Neural cell (in vitro differentiated cells): ENCODE data around the gene MYLK. TPM values are rescaled to one million over a fixed set of nuclear protein-coding genes. Genes with fewer than 3 reads are reported as not detected.

Source experiments
- H2AFZ ChIP-seq: fragments of 200-600, 300-800 bp; sonication (generic), shearing (Covaris generic); 2 replicates; pipeline ENCODE4 v1.6.0; 2014; ENCODE audit warnings: low read depth, mild to moderate bottlenecking, antibody characterized with exemption, low read length, moderate library complexity
- H3F3A ChIP-seq: fragments of 200-600 bp; shearing (Covaris generic); 2 replicates; pipeline ENCODE4 v1.6.1; 2016; ENCODE audit warnings: mild to moderate bottlenecking, moderate library complexity, mixed read lengths, antibody characterized with exemption, low read length; ENCODE audit not compliant: insufficient read depth, poor library complexity, severe bottlenecking
- H3K27ac ChIP-seq: fragments of 200-600, 300-800 bp; sonication (generic), shearing (Covaris generic); 2 replicates; pipeline ENCODE4 v1.5.1; 2014; ENCODE audit warnings: mild to moderate bottlenecking, low read length, moderate library complexity
- H3K27me3 ChIP-seq: fragments of 300-800, 200-600 bp; sonication (generic), shearing (Covaris generic); 2 replicates; pipeline ENCODE4 v1.6.0; 2014; ENCODE audit warnings: mild to moderate bottlenecking, low read depth, low read length, moderate library complexity; ENCODE audit not compliant: insufficient read depth
- H3K36me3 ChIP-seq: fragments of 300-800, 200-600 bp; sonication (generic), shearing (Covaris generic); 2 replicates; pipeline ENCODE4 v1.5.1; 2014; ENCODE audit warnings: mild to moderate bottlenecking, antibody characterized with exemption, low read length, moderate library complexity; ENCODE audit not compliant: insufficient read depth
- H3K4me2 ChIP-seq: fragments of 300-800, 200-600 bp; sonication (generic), shearing (Covaris generic); 2 replicates; pipeline ENCODE4 v1.6.0; 2014; ENCODE audit warnings: mild to moderate bottlenecking, low read length
- H3K4me3 ChIP-seq: fragments of 300-800, 200-600 bp; sonication (generic), shearing (Covaris generic); 2 replicates; pipeline ENCODE4 v1.5.1; 2014; ENCODE audit warnings: mild to moderate bottlenecking, low read length, moderate library complexity
- H3K79me2 ChIP-seq: fragments of 200-600 bp; shearing (Covaris generic); replicated peaks from 2 replicates; pipeline ENCODE4 v1.6.0; 2014; ENCODE audit warnings: mild to moderate bottlenecking, low read length, moderate library complexity; ENCODE audit not compliant: insufficient read depth
- H3K9ac ChIP-seq: fragments of 300-800, 200-600 bp; sonication (generic), shearing (Covaris generic); 2 replicates; pipeline ENCODE4 v1.6.1; 2016; ENCODE audit warnings: mild to moderate bottlenecking, low read length, mixed read lengths
- H3K9me2 ChIP-seq: fragments of 200-600 bp; shearing (Covaris generic); 2 replicates; pipeline ENCODE4 v1.6.1; 2016; ENCODE audit warnings: mild to moderate bottlenecking, low read length, mixed read lengths; ENCODE audit not compliant: insufficient read depth
- H3K9me3 ChIP-seq: fragments of 200-600, 300-800 bp; sonication (generic), shearing (Covaris generic); 2 replicates; pipeline ENCODE4 v1.6.1; 2016; ENCODE audit warnings: mild to moderate bottlenecking, mixed run types, low read length, moderate library complexity, mixed read lengths
- H4K20me1 ChIP-seq: fragments of 200-600 bp; shearing (Covaris generic); 2 replicates; pipeline ENCODE4 v1.6.1; 2016; ENCODE audit warnings: mild to moderate bottlenecking, mixed run types; ENCODE audit not compliant: insufficient read depth
- EP300 ChIP-seq: fragments of 450-650 bp; conservative IDR thresholded peaks from 2 replicates; pipeline ENCODE4 v1.6.1; 2014; ENCODE audit warnings: antibody characterized with exemption, mild to moderate bottlenecking, moderate library complexity; ENCODE audit not compliant: poor library complexity, severe bottlenecking
- EZH2 ChIP-seq: fragments of 200-600, 300-800 bp; shearing (Covaris generic), sonication (generic); IDR thresholded peaks from 2 replicates; pipeline ENCODE4 v1.6.1; 2014; ENCODE audit warnings: antibody characterized with exemption, low read length, borderline replicate concordance, mild to moderate bottlenecking; ENCODE audit not compliant: insufficient read depth, poor library complexity, severe bottlenecking
- MXI1 ChIP-seq: fragments of 450-650 bp; conservative IDR thresholded peaks from 2 replicates; pipeline ENCODE4 v1.6.1; 2014; ENCODE audit warnings: antibody characterized with exemption, mild to moderate bottlenecking; ENCODE audit not compliant: poor library complexity, severe bottlenecking
- POLR2AphosphoS5 ChIP-seq: IDR thresholded peaks from 2 replicates; pipeline ENCODE4 v1.6.1; 2012
- RAD21 ChIP-seq: fragments of 450-650 bp; conservative IDR thresholded peaks from 2 replicates; pipeline ENCODE4 v1.6.1; 2014; ENCODE audit warnings: antibody characterized with exemption, mild to moderate bottlenecking, moderate library complexity
- SMC3 ChIP-seq: fragments of 450-650 bp; conservative IDR thresholded peaks from 2 replicates; pipeline ENCODE4 v1.6.1; 2014; ENCODE audit warnings: antibody characterized with exemption, mild to moderate bottlenecking, moderate library complexity; ENCODE audit not compliant: poor library complexity
- TAF1 ChIP-seq: IDR thresholded peaks from 2 replicates; pipeline ENCODE4 v1.6.1; 2012; ENCODE audit warnings: low read depth
- polyA plus RNA-seq: library from polyadenylated mRNA; depleted of rRNA; stranded (reverse); fragments of >200 nt; gene quantifications from 2 replicates; pipeline ENCODE4 v1.2.3, GENCODE V29; 2014
- TF ChIP-seq, protein P1 (sequence below): IDR thresholded peaks from 2 replicates; pipeline ENCODE4 v1.6.1; 2012; ENCODE audit warnings: borderline replicate concordance
- TF ChIP-seq, protein P2 (sequence below): fragments of 450-650 bp; IDR thresholded peaks from 2 replicates; pipeline ENCODE4 v1.5.1; 2014; ENCODE audit warnings: antibody characterized with exemption, mild to moderate bottlenecking, moderate library complexity; ENCODE audit not compliant: poor library complexity, severe bottlenecking

The MYLK gene
- polyA plus RNA-seq, 1 donor from 2014 or later: 0.43 TPM

DNA sequence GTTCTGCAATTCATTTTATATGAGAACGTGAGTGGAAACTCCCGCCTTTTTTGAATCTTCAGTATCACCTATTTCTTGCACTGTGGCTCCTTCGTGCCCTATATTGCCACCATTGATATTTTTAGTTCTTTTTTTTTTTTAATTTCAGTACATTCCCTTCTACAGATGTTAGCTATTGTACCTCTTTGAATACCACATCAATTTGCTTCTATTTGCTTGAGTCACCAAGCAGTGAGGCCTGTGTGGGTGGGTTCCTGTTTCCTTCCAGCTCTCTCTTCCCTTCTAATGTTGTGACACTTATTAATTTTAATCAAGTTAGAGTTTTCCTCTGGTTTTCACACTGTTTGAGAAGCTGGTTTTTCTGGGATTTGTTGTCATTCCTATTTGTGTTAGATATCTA is 308.0 kb downstream of the MYLK start:
- TF ChIP-seq, protein P1, sequence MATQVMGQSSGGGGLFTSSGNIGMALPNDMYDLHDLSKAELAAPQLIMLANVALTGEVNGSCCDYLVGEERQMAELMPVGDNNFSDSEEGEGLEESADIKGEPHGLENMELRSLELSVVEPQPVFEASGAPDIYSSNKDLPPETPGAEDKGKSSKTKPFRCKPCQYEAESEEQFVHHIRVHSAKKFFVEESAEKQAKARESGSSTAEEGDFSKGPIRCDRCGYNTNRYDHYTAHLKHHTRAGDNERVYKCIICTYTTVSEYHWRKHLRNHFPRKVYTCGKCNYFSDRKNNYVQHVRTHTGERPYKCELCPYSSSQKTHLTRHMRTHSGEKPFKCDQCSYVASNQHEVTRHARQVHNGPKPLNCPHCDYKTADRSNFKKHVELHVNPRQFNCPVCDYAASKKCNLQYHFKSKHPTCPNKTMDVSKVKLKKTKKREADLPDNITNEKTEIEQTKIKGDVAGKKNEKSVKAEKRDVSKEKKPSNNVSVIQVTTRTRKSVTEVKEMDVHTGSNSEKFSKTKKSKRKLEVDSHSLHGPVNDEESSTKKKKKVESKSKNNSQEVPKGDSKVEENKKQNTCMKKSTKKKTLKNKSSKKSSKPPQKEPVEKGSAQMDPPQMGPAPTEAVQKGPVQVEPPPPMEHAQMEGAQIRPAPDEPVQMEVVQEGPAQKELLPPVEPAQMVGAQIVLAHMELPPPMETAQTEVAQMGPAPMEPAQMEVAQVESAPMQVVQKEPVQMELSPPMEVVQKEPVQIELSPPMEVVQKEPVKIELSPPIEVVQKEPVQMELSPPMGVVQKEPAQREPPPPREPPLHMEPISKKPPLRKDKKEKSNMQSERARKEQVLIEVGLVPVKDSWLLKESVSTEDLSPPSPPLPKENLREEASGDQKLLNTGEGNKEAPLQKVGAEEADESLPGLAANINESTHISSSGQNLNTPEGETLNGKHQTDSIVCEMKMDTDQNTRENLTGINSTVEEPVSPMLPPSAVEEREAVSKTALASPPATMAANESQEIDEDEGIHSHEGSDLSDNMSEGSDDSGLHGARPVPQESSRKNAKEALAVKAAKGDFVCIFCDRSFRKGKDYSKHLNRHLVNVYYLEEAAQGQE: no peak
- TF ChIP-seq EZH2 (no peak), SMC3 (no peak), RAD21 (no peak), MXI1 (no peak), EP300 (no peak), POLR2AphosphoS5 (no peak), TAF1 (no peak)
- TF ChIP-seq, protein P2, sequence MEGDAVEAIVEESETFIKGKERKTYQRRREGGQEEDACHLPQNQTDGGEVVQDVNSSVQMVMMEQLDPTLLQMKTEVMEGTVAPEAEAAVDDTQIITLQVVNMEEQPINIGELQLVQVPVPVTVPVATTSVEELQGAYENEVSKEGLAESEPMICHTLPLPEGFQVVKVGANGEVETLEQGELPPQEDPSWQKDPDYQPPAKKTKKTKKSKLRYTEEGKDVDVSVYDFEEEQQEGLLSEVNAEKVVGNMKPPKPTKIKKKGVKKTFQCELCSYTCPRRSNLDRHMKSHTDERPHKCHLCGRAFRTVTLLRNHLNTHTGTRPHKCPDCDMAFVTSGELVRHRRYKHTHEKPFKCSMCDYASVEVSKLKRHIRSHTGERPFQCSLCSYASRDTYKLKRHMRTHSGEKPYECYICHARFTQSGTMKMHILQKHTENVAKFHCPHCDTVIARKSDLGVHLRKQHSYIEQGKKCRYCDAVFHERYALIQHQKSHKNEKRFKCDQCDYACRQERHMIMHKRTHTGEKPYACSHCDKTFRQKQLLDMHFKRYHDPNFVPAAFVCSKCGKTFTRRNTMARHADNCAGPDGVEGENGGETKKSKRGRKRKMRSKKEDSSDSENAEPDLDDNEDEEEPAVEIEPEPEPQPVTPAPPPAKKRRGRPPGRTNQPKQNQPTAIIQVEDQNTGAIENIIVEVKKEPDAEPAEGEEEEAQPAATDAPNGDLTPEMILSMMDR: no peak
- no peaks in the 10 kb centered on the region for H4K20me1 ChIP-seq
- no peaks in the 10 kb centered on the region for H3K79me2 ChIP-seq
- H3F3A ChIP-seq: no peaks in the 10 kb centered on the region
- H3K4me3 ChIP-seq: no peak overlapping the region
- H3K4me2 ChIP-seq: no peak overlapping the region
- no peaks in the 10 kb centered on the region for H3K27me3 ChIP-seq
- H3K9me2 ChIP-seq: no peaks in the 10 kb centered on the region
- no peaks in the 10 kb centered on the region for H3K9me3 ChIP-seq
- no peaks in the 10 kb centered on the region for H3K36me3 ChIP-seq
- no peak overlapping the region for H3K27ac ChIP-seq
- no peak overlapping the region for H3K9ac ChIP-seq
- H2AFZ ChIP-seq: no peak overlapping the region

DNA sequence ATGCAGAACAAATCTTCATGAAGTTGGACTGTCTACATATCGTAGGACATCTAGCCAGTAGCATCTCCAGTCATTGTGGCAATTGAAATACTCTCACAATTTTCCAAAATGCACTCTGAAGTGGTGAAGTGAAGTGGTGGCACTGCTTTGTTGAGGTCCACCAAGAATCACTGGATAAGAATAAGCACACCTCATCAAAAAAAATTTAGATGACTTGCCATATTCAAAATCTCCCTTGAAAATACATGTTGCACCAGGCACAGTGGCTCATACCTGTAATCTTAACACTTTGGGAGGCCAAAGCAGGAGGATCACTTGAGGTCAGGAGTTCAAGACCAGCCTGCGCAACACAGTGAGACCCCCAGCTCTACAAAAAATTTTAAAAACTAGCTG is 312.2 kb downstream of the MYLK start:
- H3K9ac ChIP-seq: no peak overlapping the region
- H3K4me3 ChIP-seq: no peak overlapping the region
- H3K9me2 ChIP-seq: no peaks in the 10 kb centered on the region
- no peaks in the 10 kb centered on the region for H3K27me3 ChIP-seq
- no peaks in the 10 kb centered on the region for H3K9me3 ChIP-seq
- no peak overlapping the region for H2AFZ ChIP-seq
- H3K79me2 ChIP-seq: no peaks in the 10 kb centered on the region
- no peak overlapping the region for H3K4me2 ChIP-seq
- no peak overlapping the region for H3K27ac ChIP-seq
- no peaks in the 10 kb centered on the region for H3K36me3 ChIP-seq
- H3F3A ChIP-seq: no peaks in the 10 kb centered on the region
- H4K20me1 ChIP-seq: no peaks in the 10 kb centered on the region
- TF ChIP-seq SMC3 (no peak), POLR2AphosphoS5 (no peak), EZH2 (no peak), TAF1 (no peak), MXI1 (no peak), RAD21 (no peak), EP300 (no peak)
- TF ChIP-seq, protein P2: no peak
- TF ChIP-seq, protein P1: no peak
